Mucosa of stomach (tissue), 1 donor: Measurements from ENCODE around the gene P2RY12.

Experiments
- H3K27me3 ChIP-seq: one replicate; pipeline ENCODE4 v1.7.0; 2013; ENCODE audit warnings: mild to moderate bottlenecking, low read length; ENCODE audit not compliant: control insufficient read depth, insufficient read depth
- H3K36me3 ChIP-seq: one replicate; pipeline ENCODE4 v1.7.0; 2013; ENCODE audit warnings: low read length; ENCODE audit not compliant: control insufficient read depth, insufficient read depth
- H3K4me1 ChIP-seq: one replicate; pipeline ENCODE4 v1.7.0; 2013; ENCODE audit warnings: mild to moderate bottlenecking, low read length; ENCODE audit not compliant: control insufficient read depth, insufficient read depth
- H3K4me3 ChIP-seq: one replicate; pipeline ENCODE4 v1.7.0; 2013; ENCODE audit warnings: low read length
- H3K9ac ChIP-seq: one replicate; pipeline ENCODE4 v1.7.0; 2013; ENCODE audit warnings: mild to moderate bottlenecking, low read length, moderate library complexity
- H3K9me3 ChIP-seq: one replicate; pipeline ENCODE4 v1.7.0; 2013; ENCODE audit warnings: mild to moderate bottlenecking, low read length, moderate library complexity; ENCODE audit not compliant: control insufficient read depth
- donor health status: Pancreatic carcinoma.

Gene P2RY12

GRCh38 chr3:151314593-151314992, 70.0 kb downstream of the P2RY12 start:
- no peak overlapping the region for H3K4me3 ChIP-seq

GRCh38 chr3:151314137-151314536, 70.4 kb downstream of the P2RY12 start:
- Histone ChIP-seq H3K4me3 (no peak overlapping the region), H3K9ac (no peak overlapping the region), H3K36me3 (no peaks in the 10 kb centered on the region), H3K27me3 (no peaks in the 10 kb centered on the region), H3K9me3 (no peaks in the 10 kb centered on the region), H3K4me1 (no peaks in the 10 kb centered on the region)

More at GRCh38 chr3:151314593-151314992, 70.0 kb downstream of the P2RY12 start:
- Histone ChIP-seq H3K9ac (no peak overlapping the region), H3K27me3 (no peaks in the 10 kb centered on the region), H3K4me1 (no peaks in the 10 kb centered on the region), H3K36me3 (no peaks in the 10 kb centered on the region), H3K9me3 (no peaks in the 10 kb centered on the region)

- H3K9me3 ChIP-seq = no peaks in the 10 kb centered on the region
- H3K4me3 ChIP-seq = no peak overlapping the region
- no peak overlapping the region for H3K9ac ChIP-seq
- no peaks in the 10 kb centered on the region for H3K4me1 ChIP-seq
- H3K36me3 ChIP-seq = no peaks in the 10 kb centered on the region
- H3K27me3 ChIP-seq = no peaks in the 10 kb centered on the region
These were observed 71.6 kb downstream of the P2RY12 start for GRCh38 chr3:151312972-151313371.

- Histone ChIP-seq H3K4me3 (no peak overlapping the region), H3K9ac (no peak overlapping the region)
These were observed 75.0 kb downstream of the P2RY12 start for GRCh38 chr3:151309566-151309965.

GRCh38 chr3:151307583-151308488, 76.7 kb downstream of the P2RY12 start:
- H3K4me1 ChIP-seq = peaks cover 17% of the 10 kb centered on the region
- no peaks in the 10 kb centered on the region for H3K9me3 ChIP-seq
- H3K27me3 ChIP-seq = no peaks in the 10 kb centered on the region
- no peak overlapping the region for H3K9ac ChIP-seq
- H3K4me3 ChIP-seq = no peak overlapping the region
- no peaks in the 10 kb centered on the region for H3K36me3 ChIP-seq

More at GRCh38 chr3:151309566-151309965, 75.0 kb downstream of the P2RY12 start:
- H3K9me3 ChIP-seq = no peaks in the 10 kb centered on the region
- peaks cover 14% of the 10 kb centered on the region for H3K4me1 ChIP-seq
- H3K36me3 ChIP-seq = no peaks in the 10 kb centered on the region
- H3K27me3 ChIP-seq = no peaks in the 10 kb centered on the region

- no peak overlapping the region for H3K4me3 ChIP-seq
- H3K4me1 ChIP-seq = peaks cover 17% of the 10 kb centered on the region
- no peaks in the 10 kb centered on the region for H3K27me3 ChIP-seq
- H3K9me3 ChIP-seq = no peaks in the 10 kb centered on the region
- no peak overlapping the region for H3K9ac ChIP-seq
- H3K36me3 ChIP-seq = no peaks in the 10 kb centered on the region
These were observed 77.4 kb downstream of the P2RY12 start for GRCh38 chr3:151307131-151307530.

GRCh38 chr3:151306168-151306810, 78.3 kb downstream of the P2RY12 start:
- Histone ChIP-seq H3K9ac (no peak overlapping the region), H3K27me3 (no peaks in the 10 kb centered on the region), H3K4me3 (no peak overlapping the region), H3K36me3 (no peaks in the 10 kb centered on the region), H3K9me3 (no peaks in the 10 kb centered on the region), H3K4me1 (peaks cover 17% of the 10 kb centered on the region)

GRCh38 chr3:151305775-151306151, 78.8 kb downstream of the P2RY12 start:
- H3K27me3 ChIP-seq = no peaks in the 10 kb centered on the region
- no peaks in the 10 kb centered on the region for H3K36me3 ChIP-seq
- H3K9ac ChIP-seq = no peak overlapping the region
- no peaks in the 10 kb centered on the region for H3K9me3 ChIP-seq
- no peak overlapping the region for H3K4me3 ChIP-seq
- H3K4me1 ChIP-seq = peaks cover 17% of the 10 kb centered on the region

GRCh38 chr3:151305060-151305774, 79.3 kb downstream of the P2RY12 start:
- Histone ChIP-seq H3K36me3 (no peaks in the 10 kb centered on the region), H3K9me3 (no peaks in the 10 kb centered on the region), H3K27me3 (no peaks in the 10 kb centered on the region), H3K4me1 (peaks cover 17% of the 10 kb centered on the region), H3K4me3 (no peak overlapping the region), H3K9ac (no peak overlapping the region)

GRCh38 chr3:151303751-151304150, 80.8 kb downstream of the P2RY12 start:
- no peak overlapping the region for H3K9ac ChIP-seq
- no peaks in the 10 kb centered on the region for H3K36me3 ChIP-seq
- H3K4me1 ChIP-seq = peaks cover 17% of the 10 kb centered on the region
- H3K9me3 ChIP-seq = no peaks in the 10 kb centered on the region
- H3K4me3 ChIP-seq = no peak overlapping the region
- no peaks in the 10 kb centered on the region for H3K27me3 ChIP-seq

- no peaks in the 10 kb centered on the region for H3K9me3 ChIP-seq
- no peak overlapping the region for H3K4me3 ChIP-seq
- no peaks in the 10 kb centered on the region for H3K27me3 ChIP-seq
- no peak overlapping the region for H3K9ac ChIP-seq
- peaks cover 17% of the 10 kb centered on the region for H3K4me1 ChIP-seq
- no peaks in the 10 kb centered on the region for H3K36me3 ChIP-seq
These were observed 82.8 kb downstream of the P2RY12 start for GRCh38 chr3:151301787-151302186.

GRCh38 chr3:151300539-151300938, 84.0 kb downstream of the P2RY12 start:
- H3K36me3 ChIP-seq = no peaks in the 10 kb centered on the region
- no peaks in the 10 kb centered on the region for H3K9me3 ChIP-seq
- H3K4me3 ChIP-seq = no peak overlapping the region
- H3K9ac ChIP-seq = no peak overlapping the region
- H3K27me3 ChIP-seq = no peaks in the 10 kb centered on the region
- H3K4me1 ChIP-seq = peaks cover 13% of the 10 kb centered on the region
